Activated T-helper 2 cell treated with anti-CD3 and anti-CD28 coated beads, Interferon-gamma antibody, Interleukin-2, Interleukin-4, amounts not matched to agents 10 μg/mL and 5 μg/mL and 100 μg/mL, durations not matched to agents 14 hours and 24 hours and 36 hours (primary cell): ENCODE data around the gene ATRNL1. TPM values are rescaled to one million over a fixed set of nuclear protein-coding genes. Genes with fewer than 3 reads are reported as not detected.

Experiments used
- total RNA-seq: library from RNA; stranded (reverse); gene quantifications from 2 replicates; pipeline ENCODE4 v1.2.3, GENCODE V29; 2022

The ATRNL1 gene
- total RNA-seq, 1 donor from 2014 or later, result 0.50 TPM

Other genes with a start within 250 kb of the ATRNL1 start
- gene TRUB1, start 155.2 kb upstream of the ATRNL1 start, total RNA-seq, result 20.3 and 21.4 TPM in 2 replicates